GM18519 (cell line): Measurements from ENCODE around the gene SGF29.
"Not testable (repeated sequence)": the region's sequence is repeated elsewhere in the genome, so short reads cannot be mapped to it uniquely, and the experiment has no call there.

Source experiments
- ATAC-seq: cut with Tn5 transposase; IDR thresholded peaks from one replicate; pipeline ENCODE4 v1.9.1; 2021; ENCODE audit warnings: mild to moderate bottlenecking, moderate library complexity; ENCODE audit not compliant: unreplicated experiment, low FRiP score

SGF29 gene

DNA sequence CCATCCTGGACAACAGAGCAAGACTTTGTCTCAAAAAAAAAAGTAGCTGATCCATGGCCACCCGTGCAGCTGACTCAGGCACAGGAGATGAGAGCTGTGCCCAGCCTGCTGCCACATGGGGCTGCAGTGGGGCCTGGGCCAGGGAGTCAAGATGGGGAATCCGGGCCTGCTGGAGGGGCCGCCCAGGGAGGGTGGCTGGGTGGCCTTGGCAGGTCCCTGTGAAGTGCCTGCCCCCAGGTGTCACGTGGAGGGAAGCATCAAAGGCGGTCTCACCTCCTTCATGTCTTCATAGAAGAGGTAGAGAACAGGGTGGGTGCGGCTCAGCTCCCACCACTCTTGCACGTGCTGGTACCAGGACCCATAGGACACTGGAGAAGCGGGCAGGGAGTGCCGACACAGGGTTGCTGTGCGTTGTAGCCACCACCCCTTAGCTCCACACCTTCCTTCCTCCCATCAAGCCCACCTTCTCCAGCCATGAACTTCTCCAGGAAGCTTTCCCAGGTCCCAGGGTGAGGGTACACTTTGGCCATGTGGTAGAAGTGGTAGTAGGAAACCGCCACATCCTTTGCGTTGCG lies 39.3 kb downstream of the SGF29 start:
- ATAC-seq, result no peak

DNA sequence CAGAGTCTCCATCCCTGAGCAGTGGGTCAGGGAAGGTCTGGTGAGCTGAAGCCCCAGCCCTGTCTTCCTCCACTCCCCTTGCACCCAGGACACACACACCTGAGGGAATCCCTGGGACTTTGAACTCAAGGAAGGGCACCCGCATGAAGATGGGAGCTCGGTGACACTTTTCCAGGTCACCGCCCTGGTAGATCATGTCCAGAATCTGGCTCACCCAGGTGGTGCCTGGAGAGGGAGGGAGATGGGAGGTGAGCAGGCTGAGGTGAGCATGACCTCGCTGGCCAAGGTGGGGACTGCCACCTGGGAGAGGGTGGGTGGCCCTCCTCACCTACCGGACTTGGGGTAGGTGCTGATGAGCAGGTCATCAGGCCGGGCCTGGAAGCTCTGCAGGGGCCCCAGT lies 41.7 kb downstream of the SGF29 start:
- ATAC-seq, result not testable (repeated sequence)

DNA sequence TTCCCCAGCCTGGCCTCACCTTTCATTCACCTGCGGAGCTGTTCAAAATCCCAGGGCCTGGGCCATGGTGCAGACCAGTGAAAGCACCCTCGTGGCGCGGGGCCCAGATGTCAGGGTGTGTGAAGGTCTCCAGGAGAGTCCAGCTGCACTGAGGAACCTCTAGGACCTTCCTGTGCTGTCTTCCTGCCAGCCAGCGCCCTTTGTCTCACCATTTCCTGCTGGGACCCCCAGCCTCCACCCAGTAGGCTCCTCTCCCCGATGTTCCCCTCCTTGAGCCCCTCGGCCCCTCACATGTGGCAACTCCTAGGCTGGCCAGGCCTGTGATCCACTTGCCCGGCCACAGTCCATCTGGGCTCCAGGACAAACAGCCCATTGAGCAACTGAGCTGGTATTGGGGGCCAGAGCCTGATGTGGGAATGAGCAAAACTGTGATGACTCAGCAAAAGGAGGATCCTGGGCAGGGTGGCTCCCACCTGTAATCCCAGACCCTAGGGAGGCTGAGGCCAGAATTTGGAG lies 42.5 kb downstream of the SGF29 start:
- ATAC-seq, result no peak

DNA sequence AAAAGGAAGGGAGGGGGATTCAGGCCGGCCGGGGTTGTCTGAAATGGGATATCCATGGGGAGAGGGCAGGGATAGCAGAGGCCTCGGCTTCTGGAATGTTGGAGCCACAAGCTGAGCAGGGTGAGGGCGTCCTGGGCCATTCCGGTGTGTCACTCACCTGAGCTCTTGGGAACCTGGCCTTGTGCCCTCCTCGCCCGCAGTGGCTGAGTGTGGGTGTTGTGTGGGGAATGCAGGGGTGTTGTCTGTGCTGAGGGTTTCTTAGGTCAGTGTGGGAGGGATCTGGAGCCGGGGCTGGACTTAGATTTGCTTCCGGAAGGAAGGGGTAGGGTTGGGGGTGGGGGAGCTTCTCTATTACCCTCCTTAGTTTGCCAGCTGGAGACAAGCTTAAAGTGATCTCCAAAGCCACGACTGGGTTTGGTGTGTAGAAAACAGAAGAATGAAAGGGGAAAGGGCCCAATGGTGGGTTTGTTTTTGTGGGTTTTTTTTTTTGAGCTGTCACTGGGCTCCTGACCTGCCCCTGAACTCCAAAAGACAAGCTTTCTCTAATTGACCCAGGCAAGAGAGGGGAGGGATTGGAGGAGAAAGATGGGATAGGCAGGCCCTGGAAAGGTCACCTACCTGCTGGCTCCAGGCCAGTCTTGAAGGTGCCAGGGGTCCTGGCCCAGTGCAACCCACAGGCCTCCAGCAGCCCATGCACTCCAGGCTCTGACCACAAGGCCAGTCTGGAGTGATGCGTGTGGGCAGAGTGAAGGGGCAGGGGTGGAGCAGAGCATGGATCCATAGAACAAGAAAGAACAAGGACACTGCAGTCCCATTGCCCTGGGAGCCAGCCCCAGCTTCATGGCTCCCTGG lies 43.3 kb downstream of the SGF29 start, which contains the start of gene SULT1A2:
Gene SULT1A2, minus strand, starts transcription at position 211 of the 852 bp plus-strand sequence. CDS start 1,120 bp downstream, outside the sequence.
- no peak for ATAC-seq

DNA sequence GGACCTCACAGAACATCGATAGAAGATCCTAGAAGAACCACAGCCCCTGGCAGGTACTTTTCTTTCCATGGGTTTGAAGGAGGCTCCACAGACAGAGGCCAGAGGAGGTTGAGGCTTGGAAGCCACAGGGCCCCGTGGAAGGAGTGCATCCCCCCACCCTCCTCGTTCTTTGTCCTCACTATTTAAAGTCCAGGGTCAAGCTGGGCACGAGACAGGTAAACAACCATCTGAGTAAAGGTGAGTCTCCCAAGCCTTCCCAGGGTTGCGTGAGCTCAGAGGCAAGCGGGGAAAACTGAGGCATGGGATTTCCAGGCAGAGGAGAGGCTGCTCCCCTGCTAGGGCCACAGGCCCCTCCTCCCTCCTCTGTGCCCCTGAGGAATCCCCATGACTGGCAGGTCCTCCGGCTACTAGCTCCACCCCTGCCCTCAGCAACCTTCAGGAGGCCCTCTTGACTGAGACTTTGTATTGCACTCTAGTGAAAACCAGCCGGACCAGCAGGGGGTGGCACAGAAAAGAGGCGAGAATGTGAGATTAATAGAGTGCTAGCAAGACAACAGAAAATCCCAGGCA lies 44.1 kb downstream of the SGF29 start:
- ATAC-seq, result no peak

DNA sequence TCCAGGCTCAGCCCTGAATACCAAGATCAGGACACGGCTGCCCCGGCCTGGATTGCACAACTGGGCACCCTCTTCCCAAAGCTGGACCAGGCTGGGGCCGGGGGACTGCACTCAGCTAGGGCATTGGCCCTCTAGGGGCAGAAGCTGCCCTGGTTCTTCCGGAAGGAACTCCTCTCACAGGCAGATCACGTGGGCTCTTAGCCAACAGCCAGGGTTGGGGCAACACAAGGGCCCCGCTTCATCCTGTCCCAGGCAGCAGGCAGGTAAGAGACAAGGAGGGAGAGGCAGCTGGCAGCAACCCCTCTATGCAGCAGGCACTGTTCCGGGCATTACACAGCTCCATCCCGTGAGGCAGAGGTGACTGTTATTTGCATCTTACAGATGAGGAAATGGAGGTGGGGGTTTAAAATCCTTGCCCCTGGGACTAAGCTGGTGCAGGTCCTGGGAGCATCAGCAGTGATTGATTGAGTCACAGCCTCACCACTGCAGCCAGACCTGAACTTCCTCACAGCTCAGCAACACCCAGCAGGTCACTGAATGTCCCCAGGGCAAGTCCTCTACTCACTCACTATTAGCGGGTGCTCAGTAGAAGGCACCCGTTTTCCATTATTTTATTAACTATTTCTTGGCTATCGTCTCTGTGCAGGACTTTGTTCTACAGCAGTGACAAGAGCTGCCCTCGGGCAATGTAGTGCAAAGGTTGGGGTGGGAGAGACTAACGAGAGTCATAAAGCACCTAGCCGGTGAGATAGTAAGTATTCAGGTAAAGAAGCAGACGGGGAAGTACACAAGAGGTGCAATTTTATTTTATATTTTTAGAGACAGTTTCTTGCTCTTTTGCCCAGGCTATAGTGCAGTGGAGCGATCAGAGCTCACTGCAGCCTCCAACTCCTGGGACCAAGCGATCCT lies 45.9 kb downstream of the SGF29 start:
- not testable (repeated sequence) for ATAC-seq

DNA sequence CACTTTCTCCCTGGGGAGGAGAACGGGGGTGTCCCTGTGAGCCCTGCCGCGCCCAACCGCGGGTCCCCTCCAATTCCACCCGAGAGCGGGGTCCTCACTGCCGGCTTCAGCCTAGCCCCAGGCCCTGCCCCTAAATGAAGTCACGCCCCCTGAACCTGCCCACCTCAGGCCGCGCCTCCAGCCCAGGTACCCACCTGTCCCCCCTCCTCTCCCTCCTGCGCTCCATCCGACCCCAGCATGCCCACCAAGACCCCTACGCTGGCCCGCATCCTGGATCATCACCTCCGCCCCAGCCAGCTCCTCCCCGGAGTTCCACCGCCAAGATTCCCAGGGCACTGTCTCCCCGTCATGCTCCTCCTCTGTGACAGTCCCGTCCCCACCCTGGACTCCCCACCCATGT lies 47.2 kb downstream of the SGF29 start:
- not testable (repeated sequence) for ATAC-seq

DNA sequence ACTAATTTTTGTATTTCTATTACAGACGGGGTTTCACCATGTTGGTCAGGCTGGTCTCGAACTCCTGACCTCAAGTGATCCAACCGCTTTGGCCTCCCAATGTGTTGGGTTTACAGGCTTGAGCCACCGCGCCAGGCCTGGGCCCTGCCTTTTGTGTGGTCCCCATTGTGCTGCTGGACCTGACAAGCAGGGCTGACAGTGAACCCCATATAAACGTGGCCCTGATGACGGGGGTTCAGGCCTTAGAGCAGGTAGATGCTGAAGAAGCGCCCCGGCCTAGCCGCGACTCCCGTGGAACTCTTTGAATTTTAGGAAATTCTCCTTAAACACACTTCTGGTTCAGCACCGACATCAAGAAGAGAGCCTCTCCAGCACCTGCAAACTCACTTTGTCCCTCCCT lies 47.9 kb downstream of the SGF29 start:
- ATAC-seq, result not testable (repeated sequence)

DNA sequence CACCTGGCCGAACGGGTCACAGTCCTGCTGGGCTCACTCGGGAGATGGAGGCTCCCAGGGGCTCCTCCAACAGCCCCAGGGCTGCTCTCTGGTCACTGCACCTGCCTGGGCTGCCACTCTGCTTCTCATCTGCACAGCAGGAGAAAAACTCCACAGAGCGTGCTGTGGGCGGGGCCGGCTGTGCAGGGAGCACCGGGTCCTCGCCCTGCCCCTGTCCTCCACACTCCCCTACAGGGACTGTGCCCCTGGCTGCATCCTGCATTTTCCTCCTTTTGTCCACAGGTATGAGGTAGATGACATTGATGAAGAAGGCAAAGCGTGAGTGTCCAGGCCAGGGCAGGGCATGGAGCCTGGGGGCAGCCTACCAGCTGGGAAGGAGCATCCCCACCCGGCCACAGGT lies 48.3 kb downstream of the SGF29 start:
- ATAC-seq, result not testable (repeated sequence)

DNA sequence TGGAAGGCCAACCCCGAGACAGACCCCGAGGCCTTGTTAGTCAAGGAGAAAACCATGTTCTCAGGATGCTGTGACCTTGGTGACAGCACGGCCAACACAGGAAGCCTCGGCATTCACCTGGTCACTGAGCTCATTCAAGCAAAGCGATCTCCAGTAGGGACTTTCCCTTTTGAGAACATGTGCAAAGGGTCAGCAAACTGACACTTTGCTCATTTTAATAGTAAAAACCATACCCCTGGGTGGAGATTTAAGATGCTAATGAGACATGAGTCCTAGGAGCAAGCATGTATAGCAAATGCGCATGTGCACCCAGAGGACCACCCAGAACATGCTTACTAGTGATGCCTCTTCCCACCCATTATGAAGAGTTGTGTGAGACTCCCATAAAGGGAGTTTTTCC lies 48.8 kb downstream of the SGF29 start:
- no peak for ATAC-seq

DNA sequence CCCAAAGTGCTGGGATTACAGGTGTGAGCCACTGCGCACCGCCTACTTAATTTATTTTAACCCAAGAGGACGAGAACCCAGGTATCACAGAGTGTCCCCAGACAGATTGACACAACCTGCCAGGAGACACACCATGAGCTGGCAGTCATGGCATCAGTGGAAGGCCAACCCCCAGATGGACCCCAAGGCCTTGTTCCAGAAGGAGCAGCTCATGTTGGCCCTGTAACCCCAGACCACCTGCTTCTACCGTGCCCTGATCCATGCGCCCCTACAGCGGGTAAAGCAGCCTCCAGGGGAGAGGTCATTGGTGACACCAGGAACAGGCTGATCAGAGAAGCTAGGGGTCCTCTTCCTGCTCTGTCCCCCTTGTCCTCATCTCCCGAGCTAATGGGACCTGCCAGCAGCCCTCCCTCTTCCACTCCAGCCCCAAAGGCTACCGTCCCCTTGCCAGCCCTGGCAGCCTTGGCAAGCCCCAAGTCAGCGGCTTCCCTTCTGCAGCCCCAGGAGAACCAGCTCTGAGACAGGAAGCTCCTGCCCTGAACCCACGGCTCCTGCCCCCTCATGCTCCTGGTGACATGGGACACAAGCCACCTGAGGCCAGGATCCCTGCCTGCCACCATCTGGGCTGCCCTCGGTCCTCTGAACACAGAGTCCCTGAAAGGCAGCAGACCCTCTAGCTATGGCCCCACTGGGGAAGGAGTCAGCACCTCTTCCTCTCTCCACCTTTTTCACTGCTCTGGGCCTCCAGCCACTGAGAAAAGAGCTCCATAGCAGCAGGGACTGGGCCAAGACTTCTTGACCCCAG lies 49.9 kb downstream of the SGF29 start:
- ATAC-seq, result no peak

DNA sequence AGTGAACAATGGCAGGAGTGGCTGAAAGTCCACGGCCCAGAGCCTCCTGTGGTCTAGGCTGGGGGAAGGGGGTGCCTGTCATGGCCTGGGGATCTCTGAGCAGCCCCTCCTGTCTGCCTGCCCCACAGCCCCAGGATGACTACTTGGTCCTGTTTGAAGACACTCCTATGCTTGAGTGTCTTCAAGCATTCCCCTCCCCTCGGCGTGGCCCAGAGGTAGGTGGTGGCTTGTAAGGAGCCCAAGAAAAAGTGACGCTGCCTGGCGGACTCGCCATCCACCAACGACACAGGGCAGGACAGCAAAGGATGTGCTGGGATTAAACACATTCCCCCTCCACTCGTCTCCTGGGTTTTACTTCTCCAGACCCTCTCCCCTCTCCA lies 50.5 kb downstream of the SGF29 start:
- ATAC-seq, result no peak

DNA sequence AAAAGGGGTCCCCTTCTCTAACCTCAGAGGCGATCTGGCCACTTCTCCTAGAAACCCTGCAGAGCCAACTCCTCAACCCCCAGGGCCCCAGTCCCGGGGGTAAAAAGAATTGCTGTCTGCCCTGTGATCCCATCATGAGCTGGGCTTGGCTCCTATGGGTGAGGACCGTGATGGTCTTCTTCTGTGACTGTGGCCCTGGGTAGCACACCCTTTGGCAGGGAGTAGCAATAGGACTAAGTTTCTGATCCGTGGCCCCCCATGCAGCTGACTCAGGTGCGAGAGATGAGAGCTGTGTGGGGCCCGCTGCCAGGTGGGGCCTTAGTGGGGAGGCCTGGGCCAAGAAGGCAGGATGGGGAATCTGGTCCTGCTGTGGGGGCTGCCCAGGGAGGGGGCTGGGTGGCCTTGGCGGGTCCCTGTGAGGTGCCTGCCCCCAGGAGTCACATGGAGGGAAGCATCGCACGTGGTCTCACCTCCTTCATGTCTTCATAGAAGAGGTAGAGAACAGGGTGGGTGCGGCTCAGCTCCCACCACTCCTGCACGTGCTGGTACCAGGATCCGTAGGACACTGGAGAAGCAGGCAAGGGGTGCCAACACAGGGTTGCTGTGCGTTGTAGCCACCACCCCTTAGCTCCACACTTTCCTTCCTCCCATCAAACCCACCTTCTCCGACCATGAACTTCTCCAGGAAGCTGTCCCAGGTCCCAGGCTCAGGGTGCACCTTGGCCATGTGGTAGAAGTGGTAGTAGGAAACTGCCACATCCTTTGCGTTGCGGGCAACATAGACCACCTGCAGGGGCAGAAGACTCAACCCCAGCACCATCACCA lies 52.8 kb downstream of the SGF29 start:
- no peak for ATAC-seq

DNA sequence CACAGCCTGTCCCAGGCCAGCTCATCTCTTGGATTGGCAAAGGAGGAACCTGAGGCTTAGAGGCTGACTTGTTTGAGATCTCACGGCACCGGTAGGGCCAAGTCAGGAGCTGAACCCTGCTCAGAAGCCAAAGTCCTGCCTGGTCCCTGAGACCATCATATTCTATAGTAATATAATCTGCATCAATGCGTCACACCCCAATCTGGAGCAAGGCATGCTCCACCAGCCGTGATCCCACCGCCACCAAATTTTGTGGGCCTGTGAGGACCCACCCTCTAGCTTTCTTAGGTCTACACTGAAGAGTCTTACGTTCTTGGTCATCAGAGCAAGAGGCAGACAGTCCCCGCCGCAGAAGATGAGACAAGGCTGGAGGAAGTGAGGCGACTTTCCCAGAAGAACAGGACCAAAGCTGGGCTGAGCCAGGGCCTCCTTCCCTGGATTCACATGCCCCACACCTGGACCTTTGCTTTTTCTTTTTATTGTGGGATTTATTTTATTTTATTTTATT lies 53.5 kb downstream of the SGF29 start:
- ATAC-seq, result no peak

DNA sequence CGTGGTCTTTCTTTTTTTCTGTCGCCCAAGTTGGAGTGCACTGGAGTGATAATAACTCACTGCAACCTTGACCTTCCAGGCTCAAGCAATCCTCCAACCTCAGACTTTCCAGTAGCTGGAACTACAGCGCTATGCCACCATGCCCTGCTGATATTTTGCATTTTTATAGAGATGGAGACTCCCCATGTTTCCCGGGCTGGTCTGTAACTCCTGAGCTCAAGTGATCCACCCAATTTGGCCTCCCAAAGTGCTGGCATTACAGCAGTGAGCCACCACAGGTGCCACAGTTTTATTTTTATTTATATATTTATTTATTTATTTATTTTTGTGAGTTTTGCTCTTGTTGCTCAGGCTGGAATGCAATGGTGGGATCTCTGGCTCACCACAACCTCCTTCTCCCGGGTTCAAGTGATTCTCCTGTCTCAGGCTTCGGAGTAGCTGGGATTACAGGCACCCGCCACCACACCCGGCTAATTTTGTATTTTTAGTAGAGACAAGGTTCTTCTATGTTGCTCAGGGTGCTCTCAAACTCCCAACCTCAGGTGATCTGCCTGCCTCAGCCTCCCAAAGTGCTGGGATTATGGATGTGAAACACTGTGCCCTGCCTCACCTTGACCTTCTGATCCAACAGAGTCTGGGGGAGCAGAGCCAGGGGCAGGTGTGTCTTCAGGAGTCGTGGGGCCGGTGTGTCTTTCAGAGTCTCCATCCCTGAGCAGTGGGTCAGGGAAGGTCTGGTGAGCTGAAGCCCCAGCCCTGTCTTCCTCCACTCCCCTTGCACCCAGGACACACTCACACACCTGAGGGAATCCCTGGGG lies 54.2 kb downstream of the SGF29 start:
- not testable (repeated sequence) for ATAC-seq

DNA sequence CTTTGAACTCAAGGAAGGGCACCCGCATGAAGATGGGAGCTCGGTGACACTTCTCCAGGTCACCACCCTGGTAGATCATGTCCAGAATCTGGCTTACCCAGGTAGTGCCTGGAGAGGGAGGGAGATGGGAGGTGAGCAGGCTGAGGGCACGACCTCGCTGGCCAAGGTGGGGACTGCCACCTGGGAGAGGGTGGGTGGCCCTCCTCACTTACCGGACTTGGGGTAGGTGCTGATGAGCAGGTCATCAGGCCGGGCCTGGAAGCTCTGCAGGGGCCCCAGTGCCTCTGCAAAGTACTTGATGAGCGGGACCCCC lies 54.7 kb downstream of the SGF29 start:
- ATAC-seq, result not testable (repeated sequence)

DNA sequence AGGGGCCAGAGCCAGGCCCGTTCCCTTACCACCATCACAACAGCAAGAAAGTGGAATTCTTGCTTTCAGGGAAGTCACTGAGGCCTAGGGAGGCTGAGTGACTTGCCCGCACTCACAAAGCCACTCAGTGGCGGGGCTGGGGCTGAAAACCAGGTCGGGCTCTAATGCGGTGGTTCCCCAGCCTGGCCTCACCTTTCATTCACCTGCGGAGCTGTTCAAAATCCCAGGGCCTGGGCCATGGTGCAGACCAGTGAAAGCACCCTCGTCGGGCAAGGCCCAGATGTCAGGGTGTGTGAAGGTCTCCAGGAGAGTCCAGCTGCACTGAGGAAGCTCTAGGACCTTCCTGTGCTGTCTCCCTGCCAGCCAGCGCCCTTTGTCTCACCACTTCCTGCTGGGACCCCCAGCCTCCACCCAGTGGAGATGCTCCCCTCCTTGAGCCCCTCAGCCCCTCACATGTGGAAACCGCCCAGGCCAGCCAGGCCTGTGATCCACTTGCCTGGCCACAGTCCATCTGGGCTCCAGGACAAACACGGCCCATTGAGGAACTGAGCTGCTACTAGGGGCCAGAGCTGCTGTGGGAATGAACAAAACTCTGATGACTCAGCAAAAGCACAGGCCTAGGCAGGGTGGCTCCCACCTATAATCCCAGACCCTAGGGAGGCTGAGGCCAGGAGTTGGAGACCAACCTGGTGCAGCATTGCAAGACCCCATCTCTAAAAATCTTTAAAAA lies 55.3 kb downstream of the SGF29 start:
- not testable (repeated sequence) for ATAC-seq
